NCI-H524 (cell line): ENCODE measurements around the gene C3orf38.
"Not testable (repeated sequence)": the region's sequence is repeated elsewhere in the genome, so short reads cannot be mapped to it uniquely, and the experiment has no call there.

ENCODE experiments used
- DNase-seq, 2 experiments: peaks; one replicate each; lab custom pipeline; 2025; lab: John Stamatoyannopoulos, UW

C3orf38 gene

GRCh38 chr3:88149509-88150362 is at the start of gene C3orf38:
C3orf38 (plus strand) TSS chr3:88149959; CDS start chr3:88150053, 94 bp downstream.
- DNase-seq, result peak; percentile 93 to 94

DNA sequence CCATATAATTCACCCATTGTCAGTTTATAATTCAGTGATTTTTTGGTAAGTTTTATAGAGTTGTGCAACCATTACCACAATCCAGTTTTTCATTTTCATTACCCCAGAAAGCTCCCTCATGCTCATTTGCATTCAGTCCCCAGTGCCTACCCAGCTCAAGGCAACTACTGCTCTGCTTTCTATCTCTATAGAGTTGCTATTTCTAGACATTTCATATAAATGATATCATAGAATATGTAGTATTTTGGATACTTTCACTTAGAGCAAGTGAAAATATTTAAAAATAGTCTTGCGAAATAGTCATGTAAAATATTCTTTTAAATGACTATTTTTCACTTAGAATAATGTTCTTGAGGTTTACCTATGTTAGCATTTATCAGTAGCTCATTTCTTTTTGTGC is 48.6 kb upstream of the C3orf38 start:
- DNase-seq, result no peak

GRCh38 chr3:88105325-88105724 is 44.4 kb upstream of the C3orf38 start:
- no peak for DNase-seq

GRCh38 chr3:88112289-88112688 is 37.5 kb upstream of the C3orf38 start:
- DNase-seq, result no peak

DNA sequence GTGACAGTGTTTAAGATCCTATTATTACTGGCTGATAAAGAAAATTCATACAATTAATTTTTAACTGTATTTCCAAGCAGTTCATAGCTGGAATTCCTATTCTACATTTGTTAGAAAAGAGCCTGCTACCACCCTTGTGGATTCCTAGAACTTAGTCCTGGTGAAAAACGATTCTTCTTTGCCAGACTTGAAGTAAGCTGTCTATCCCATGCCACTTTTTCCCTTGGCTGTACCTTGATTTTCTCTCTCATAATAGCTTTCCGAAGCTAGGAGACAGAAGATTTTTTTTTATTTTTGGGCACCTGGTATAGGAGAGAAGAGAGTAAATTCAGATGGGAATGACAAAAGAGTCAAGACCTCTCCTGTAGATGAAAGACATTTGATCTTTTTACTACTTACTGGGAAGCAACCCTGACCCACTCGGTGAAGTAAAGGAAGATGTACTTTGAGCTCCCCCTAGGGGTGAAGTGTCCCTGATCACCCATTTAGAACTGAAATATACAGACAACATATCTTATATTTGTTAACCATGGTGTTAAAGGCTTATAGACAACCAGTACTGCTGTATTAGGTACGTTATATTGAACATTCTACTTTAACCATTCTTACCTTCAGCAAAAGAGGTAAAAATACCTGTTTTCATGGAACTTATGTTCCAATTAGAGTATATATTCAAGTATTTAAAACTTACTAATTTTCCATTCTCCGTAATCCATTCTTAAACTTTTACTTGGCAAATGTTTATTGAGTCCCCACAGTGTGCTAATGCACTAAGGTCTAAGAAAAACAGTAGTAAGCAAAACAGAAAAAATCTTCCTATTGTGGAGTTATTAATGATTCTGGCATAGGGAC is 36.2 kb upstream of the C3orf38 start:
- peak; percentile 8 to 69 for DNase-seq

DNA sequence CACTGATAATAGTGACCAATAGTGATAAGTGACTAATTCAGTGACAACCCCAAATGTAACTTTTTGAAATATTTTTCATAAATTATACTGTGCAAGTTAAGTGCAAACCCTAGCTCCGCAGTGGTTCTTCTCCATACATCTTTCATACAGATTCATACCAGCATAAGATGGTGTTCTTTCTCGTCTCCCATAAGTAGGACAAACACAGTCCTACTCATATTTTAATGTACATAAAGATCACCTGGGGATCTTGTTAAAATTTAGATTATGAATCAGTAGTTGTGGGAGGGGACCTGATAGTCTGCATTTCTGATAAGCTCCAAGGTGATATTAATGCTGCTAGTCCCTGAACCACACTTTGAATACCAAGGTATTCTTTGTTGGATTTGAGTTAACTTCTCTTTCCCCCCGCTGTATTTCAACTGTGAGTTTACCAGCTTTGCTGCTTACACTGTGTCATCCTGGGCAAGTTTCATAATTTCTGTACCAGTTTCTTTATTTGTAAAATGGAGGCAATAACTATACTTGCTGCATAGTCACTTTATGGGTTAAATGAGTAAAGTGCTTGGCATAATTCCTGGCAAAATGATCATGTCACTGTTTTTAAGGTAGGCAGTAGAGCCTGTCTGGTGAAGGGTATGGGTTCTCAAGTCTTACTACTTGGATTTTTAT is 34.7 kb upstream of the C3orf38 start:
- DNase-seq, result no peak

DNA sequence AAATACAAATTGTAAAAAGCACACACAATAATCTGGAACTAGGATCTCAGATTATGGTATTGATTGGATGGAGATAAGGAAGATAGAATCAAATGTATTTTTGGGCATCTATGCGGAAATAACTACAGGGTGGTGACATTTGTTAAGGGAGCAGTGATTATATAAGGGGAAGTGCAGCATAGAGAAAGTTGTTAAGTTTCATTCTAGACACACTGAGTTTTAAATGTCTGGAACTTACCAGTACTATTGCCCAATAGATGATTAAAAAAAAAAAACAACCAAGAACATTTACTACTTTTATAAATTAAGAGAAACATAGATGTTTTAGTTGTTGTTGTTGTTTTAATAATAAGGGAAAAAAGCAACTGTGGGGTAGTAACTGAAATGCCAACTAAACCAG is 32.1 kb upstream of the C3orf38 start:
- no peak for DNase-seq

DNA sequence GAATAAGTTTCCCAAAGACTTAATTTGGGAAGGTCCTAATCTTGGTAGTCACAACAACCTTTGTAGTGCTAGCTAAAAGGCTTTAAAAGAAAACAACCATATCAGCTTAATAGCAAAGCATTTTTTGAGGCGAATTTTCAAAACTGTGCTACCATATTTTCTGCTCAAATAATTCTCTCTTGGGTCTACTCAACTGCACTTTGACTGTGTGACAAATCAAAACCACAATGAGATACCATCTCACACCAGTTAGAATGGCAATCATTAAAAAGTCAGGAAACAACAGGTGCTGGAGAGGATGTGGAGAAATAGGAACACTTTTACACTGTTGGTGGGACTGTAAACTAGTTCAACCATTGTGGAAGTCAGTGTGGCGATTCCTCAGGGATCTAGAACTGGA is 31.2 kb upstream of the C3orf38 start:
- not testable (repeated sequence) for DNase-seq

GRCh38 chr3:88123526-88123925 is 26.2 kb upstream of the C3orf38 start:
- DNase-seq, result no peak

DNA sequence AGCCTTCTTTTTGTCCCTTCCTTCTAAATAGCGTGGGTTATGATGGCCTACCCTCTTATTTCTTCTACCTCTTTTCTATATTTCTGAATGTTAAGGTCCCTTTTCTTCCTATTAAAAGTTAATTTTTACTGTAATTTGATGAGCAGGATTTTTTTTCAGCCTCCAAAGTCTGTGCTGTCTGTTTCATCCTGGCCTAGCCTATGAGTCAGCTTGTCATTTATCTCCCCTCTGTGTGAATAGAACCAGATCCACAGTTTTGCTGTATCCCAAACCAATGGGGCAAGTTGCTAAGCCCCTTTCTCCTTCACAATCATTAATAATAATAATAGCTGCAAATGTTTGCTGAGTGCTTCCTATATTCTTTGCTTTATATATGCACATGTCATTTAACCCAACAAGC is 18.1 kb upstream of the C3orf38 start:
- DNase-seq, result no peak

GRCh38 chr3:88132894-88133293 is 16.9 kb upstream of the C3orf38 start:
- DNase-seq, result no peak

DNA sequence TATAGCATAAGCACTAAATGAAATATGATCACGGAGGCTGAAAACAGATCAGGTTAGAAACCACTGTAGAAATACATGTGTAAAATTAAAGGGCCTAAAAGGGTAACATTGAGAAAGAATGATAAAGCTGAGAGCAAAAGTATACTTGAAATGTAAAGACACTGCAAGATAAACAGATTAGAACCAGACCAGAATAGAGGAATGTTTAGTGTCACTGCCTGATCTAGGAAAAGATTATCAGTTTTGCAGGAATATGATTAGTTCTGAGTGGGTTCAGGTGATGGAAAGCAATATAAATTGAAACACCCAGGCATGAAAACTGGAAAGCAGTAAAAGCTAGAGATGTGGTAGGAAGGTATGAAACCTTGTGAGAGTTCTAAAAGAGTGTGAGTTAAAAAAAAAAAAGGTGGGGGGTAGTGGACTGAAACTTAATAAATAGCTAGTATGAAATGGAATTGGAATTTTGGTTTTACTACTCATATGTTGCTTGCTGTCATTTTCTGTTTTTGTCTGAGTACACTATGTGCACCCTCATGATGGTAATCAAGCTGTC is 16.0 kb upstream of the C3orf38 start:
- no peak for DNase-seq

- DNase-seq, result no peak
Measured at GRCh38 chr3:88137836-88138235, 11.9 kb upstream of the C3orf38 start.

DNA sequence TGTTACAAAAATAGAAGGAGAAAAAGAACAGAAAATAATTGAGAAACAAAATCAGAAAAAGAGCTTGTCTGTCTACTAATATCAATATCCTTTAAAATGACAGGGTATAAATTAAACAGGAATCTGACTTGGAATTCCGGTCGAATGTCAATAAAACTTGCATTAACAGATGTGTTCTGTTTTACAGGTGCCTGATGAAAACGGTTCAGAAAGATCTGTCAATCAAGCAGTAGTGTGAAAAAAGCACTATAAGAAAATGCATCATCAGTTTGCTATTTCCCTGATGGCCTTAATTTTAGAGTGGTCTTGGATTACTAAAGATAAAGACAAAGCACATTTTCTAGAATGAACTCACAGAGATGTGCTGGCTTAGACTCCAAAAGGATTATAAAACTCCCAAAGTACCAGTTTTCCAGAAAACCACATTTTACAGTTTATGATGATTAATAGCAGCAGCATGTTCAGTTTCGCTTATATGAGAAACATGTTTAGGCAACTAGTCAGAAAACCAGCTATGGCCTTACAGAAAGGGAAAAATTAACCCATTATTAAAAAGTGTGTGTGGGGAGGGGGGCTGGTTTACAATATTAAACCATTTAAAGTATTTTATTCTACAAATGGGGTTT is 8.2 kb upstream of the C3orf38 start:
- DNase-seq, result no peak

DNA sequence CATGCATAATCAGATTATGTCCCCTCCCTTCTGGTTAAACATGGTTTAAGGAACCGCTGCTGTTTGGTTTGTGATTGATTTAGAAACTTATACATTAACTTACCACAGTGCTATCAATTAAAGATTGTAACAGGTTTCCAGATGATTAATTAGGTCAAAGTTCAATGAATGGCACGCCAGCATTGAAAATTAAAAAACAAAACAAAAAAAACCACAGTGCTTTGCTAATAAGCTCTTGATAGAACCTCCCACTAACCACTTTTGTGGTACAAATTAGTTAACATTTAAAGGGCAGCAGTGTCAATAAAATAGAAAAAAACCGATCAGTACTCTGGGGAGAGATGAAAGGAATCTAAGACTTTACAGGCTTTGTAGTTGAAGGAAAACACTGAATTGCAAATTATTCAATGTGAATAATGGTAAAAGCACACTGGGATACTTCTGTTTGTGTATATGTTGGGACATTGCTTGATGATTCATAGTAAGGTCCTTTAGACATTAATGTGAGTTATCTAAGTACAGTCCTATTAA is 7.6 kb upstream of the C3orf38 start:
- no peak for DNase-seq

DNA sequence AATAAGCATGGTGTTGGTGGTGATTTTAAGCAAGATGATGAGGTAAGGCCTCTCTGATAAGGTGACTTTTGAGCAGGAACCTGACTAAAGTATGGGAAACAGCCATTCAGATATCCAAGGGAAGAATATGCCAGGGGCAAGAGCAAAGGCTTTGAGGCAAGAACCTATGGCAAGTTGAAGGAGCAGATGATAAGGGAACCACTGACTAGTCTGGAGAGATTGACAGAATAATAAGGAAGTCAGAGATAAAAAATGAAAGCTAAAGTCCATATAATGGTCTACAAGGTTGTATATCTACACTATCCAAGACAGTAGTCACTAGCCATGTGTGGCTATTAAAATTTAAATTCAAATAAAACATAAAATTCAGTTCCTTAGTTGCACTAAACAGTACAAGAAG is 2.5 kb upstream of the C3orf38 start:
- DNase-seq, result no peak

DNA sequence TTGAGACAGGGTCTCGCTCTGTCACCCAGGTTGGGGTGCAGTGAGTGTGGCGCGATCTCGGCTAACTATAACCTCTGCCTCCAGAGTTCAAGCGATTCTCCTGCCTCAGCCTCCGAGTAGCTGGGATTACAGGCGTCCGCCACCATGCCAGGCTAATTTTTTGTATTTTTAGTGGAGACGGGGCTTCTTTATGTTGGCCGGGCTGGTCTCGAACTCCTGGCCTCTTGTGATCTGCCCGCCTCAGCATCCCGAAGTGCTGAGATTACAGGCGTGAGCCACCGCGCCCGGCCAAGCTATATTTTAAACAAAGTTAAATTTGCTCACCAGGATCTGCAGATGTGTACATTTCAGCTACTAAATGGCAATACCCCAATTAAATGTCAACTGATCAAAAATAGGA is 1.1 kb upstream of the C3orf38 start:
- DNase-seq, result no peak

GRCh38 chr3:88149101-88149508 is 654 bp upstream of the C3orf38 start:
- DNase-seq, result peak; percentile 3 to 39

- DNase-seq, result peak in 1 of 2 experiments; percentile 5
Measured at GRCh38 chr3:88150371-88150770, 612 bp downstream of the C3orf38 start.

DNA sequence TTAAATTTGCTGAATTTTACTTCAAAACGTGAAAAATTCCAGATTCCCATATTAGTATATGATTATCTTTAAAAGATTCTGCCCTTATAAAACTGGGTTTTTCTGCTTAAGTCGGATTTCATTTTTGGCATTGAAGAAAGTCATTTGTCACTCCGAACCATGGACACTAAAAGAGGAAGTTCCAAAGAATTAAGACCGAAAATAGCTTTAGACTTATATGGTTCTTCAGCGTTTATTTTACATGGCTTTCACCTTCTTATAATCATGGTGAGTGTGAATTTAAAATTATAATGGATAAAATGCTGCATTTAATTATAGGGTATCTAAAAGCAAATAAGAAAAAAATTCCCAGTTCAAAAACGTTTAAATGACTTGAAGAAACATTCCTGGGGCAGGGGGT is 1.0 kb downstream of the C3orf38 start:
- DNase-seq, result no peak

GRCh38 chr3:88151358-88151757 is 1.6 kb downstream of the C3orf38 start:
- no peak for DNase-seq
